ENCODE results near the gene ZDHHC8. TPM values are rescaled to one million over a fixed set of nuclear protein-coding genes. Genes with fewer than 3 reads are reported as not detected.

ZDHHC8 gene
- total RNA-seq, 1 donor from 2014 or later = 58.9 TPM

- DNase-seq (ENCODE audit: extremely low read depth, low read depth, low spot score) = no peak
Measured at GRCh38 chr22:20096574-20097420, 34.8 kb upstream of the ZDHHC8 start.

- no peak for DNase-seq (ENCODE audit: extremely low read depth, low read depth, low spot score)
Measured at GRCh38 chr22:20099099-20099711, 32.4 kb upstream of the ZDHHC8 start.

DNA sequence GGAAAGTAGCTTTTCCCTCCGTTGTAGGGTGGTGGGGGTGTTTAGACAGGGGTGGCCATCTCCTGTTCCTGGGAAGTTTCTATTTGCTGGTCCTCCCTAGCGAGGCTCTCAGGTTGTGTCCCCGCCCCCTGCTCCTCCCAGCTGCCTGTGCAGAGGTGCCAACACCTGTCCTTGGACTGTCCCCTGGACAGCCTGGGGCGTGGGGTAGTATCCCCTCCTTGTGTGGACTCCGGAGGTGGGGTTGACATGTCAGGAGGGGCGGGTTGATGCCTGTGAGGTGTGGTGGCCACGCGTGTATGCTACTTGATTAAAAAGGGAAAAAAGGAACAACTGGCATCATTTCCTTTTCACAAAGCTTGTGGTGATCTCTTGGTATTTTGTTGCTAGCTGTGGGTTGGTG is 30.0 kb upstream of the ZDHHC8 start:
- DNase-seq (ENCODE audit: extremely low read depth, low read depth, low spot score) = no peak

- no peak for DNase-seq (ENCODE audit: extremely low read depth, low read depth, low spot score)
Measured at GRCh38 chr22:20102203-20102780, 29.3 kb upstream of the ZDHHC8 start.

DNA sequence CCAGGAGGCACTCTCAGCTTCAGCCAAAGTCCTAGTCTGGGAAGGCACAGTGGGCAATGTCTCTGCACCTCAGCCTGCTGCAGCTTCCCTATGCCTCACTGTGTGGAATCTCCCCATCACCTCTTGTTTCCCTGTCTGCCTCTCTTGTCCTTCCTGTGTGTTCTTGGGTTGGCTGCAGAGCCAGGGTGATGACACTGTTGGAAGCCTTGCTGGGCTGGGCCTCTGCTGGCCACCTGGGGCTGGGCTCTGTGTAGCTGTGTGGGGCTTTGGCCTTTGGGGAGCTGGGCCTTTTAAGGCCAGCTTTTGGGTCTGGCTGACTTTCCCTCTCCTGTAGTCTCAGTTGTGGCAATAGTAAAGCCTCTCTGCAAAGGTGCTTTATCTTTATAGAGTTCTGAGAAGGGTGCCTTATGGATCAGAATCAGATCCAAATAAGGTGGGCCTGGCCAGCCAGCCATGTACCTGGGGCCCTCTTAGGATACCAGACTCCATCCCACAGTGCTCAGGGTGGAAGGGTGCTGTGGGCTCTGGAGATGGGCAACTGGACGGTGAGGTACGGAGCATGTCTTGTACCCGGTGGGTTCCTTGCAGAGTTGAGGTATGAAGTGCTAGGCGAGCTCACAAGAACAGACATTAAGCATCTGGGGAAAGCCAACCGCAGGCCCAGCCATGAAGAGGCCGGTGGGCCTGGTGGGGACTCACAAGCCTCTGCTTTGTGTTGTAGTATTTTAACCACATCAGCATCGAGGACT is 26.0 kb upstream of the ZDHHC8 start:
- DNase-seq (ENCODE audit: extremely low read depth, low read depth, low spot score) = no peak

GRCh38 chr22:20106205-20106848 is 25.3 kb upstream of the ZDHHC8 start:
- no peak for DNase-seq (ENCODE audit: extremely low read depth, low read depth, low spot score)

DNA sequence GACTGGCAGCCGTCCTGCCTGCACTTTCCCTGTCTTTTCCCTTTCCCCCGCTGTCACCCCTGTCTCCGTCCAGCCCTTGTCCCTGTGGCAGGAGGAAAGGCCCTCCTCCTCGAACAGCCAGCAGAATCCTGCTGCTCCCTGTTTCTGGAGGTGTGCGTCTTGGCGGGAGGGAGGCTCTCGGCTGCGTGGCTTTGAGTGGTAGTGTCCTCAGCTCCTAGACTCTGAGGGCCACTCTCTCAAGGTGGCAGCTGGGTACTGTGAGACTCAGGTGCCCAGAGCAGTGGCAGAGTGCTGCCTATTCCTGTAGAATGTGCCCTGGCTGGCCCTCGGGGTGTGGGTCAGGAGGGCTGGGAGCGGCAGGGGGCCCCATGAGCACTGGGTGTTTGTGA is 24.8 kb upstream of the ZDHHC8 start:
- no peak for DNase-seq (ENCODE audit: extremely low read depth, low read depth, low spot score)

- no peak for DNase-seq (ENCODE audit: extremely low read depth, low read depth, low spot score)
Measured at GRCh38 chr22:20107471-20107901, 24.1 kb upstream of the ZDHHC8 start.

DNA sequence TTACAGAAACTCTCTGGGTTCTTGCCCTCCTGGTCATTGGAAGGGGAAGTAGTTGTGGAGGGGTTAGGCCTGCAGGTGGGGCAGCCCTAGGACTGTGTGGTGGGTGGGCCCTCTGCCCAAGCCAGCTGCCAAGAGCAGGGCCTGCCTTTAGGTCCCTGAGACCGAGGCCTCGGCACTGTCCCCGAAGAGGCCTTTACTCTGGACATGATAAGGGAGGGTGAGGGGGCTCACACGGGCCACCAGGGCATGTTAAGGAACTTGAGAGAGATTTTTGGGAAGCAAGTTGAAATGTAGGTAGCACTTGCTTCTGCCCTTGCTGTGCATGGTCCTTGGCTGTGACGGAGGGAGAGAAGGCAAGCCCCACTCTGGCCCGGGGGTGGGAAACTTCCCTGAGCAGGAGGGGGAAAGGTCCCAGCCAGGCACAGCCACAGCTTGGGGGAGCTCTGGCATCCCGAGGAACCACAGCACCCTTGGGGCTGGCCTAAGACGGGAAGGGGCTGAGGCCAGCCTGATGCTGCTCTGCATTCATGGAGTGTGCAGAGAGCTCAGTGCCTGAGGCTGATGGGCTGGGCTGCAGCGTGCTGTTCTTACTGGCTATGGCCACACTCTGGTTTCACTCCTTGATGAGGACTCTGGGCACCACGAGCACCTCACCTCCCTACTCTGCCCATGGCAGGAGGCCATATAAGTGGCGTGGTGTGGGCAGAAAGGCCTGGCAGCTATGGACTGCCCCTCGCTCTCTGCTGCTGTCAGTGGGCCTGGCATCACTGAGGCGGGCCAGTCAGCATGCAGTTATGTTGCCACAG is 23.4 kb upstream of the ZDHHC8 start:
- no peak for DNase-seq (ENCODE audit: extremely low read depth, low read depth, low spot score)

GRCh38 chr22:20108757-20109230 is 22.8 kb upstream of the ZDHHC8 start:
- DNase-seq (ENCODE audit: extremely low read depth, low read depth, low spot score) = no peak

DNA sequence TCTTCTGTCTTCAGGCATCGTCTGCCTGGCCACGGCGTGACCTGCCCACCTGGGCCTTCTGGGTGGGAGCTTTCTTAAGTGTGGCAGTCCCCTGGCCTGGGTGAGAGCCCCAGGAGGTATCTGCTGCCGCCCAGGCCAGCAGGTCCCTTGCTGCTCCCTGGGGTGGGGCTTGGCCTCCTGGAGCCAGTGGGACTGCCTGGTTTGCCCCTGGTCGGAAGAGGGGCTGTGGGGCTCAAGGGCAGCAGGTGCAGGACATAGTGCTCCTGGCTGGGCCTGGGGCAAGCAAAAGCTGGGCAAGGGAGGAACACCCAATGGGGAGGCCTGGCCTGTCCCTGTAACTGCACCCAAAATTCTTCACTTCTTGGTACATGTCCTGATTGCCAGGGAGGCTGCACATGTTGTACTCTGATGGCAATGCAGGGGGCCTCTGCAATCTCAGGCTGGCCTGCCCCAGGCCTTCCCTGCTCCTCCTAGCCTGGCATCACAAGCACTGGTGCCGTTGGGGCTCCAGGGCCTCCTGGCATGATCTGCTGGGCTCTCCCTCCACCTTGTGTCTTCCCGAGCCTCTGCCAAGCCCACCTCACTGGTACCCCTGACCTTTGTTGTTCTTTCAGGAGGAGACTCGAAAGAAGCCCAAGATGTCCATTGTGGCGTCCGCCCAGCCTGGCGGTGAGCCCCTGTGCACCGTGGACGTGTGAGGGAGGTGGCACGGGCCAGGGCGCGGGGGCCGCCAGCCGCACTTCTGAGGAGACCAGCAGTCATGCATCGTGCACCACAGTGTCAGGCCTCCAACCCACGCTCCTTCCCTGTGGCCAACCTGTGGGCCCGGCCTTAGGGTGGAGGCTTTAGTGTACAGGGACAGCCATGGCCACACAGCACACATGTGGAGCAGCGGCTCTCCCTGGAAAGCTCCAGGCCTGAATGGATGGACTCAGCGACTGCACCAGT is 21.9 kb upstream of the ZDHHC8 start:
- DNase-seq (ENCODE audit: extremely low read depth, low read depth, low spot score) = no peak

- DNase-seq (ENCODE audit: extremely low read depth, low read depth, low spot score) = no peak
Measured at GRCh38 chr22:20110359-20110985, 21.1 kb upstream of the ZDHHC8 start.

DNA sequence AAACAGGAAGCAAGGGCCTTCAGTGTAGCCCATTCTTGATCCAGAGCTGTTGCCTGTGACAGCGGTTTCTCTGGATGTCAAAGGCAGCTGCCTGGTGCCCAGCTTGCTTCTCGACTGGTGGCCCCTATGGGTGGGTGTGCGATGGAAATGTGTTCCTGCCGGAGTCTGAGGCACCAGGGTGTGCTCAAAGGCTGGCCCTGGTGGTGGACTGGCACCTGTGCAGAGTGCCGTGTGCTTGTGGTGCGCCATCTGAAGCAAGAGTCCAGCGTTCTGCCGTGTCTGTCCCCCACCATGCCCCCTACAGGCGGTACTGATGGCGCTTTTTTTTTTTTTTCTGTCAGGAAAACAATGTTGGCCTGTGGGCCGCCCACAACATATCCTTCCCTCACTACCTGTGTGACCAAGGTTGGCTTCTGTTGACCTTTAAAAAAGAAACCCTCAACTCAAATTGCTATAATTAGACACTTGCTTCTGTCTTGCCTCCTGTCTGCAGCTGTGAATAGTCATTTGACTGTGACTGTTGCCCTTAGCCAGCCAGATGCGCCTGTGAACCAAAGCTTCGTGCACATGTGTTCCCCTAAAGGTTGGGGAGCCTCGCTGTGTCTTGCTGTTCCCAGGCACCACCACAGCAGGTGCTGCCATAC is 20.4 kb upstream of the ZDHHC8 start:
- DNase-seq (ENCODE audit: extremely low read depth, low read depth, low spot score) = no peak

GRCh38 chr22:20111689-20112622 is 19.6 kb upstream of the ZDHHC8 start:
- DNase-seq (ENCODE audit: extremely low read depth, low read depth, low spot score) = no peak

DNA sequence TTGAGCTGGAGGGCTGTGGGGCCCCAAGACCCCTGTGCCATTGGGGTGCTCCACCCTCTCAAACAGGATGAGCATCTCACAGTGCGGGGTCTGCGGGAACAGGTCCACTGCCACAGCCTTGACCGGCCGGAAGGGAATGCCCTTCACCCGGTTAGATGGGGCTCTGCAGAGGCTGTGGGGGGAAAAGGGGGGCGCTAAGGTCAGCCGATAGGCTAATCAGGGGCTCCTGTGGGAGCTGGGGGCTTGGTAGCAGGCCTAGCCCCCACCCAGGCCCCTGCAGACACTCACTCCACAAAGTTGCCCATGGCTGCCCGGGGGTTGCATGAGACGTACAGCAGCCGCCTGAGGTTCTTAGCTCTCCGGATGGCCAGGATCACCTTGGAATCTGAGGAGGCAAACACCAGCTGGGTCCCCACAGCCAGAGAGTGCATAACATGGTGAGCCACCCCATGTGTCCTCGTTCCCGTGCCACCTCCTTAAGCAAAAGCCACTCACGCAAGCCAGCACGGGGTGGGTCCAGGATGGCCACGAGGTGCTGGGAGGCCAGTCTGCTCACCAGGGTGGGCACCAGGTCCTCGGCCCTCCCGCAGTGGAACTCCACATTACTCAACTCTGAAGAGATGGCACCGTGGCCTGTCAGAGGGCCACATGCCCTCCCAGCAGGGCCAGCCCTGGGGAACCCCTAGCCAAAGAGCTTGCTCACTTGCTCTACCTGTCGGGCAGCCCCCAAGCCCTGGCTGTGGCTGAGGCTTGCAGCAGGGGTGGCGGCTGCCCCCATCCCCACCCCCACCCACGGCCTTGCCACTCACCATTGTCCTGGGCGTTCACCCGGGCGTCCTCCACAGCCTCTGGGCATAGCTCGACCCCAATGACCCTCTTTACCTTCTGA is 18.7 kb upstream of the ZDHHC8 start:
- DNase-seq (ENCODE audit: extremely low read depth, low read depth, low spot score) = no peak

All from glomerular endothelial cell (primary cell).